Fibroblast of villous mesenchyme (primary cell): Measurements from ENCODE around the gene GXYLT1. TPM values are rescaled to one million over a fixed set of nuclear protein-coding genes. Genes with fewer than 3 reads are reported as not detected.

Experiments used
- DNase-seq: peaks from one replicate; pipeline ENCODE4 v3.0.0-alpha.2; 2010; ENCODE audit warnings: low read depth
- H3K4me3 ChIP-seq: 2 replicates; pipeline ENCODE4 v1.5.1; 2011; ENCODE audit warnings: low read depth, mild to moderate bottlenecking, low read length
- total RNA-seq: library from RNA; depleted of rRNA; stranded (reverse); fragments of >200 nt; gene quantifications from 2 replicates; pipeline ENCODE4 v1.2.3, GENCODE V29; 2012
- TF ChIP-seq, protein P1 (sequence below): IDR thresholded peaks from 2 replicates; pipeline ENCODE4 v1.5.1; 2012; ENCODE audit warnings: low read depth, mild to moderate bottlenecking, low read length; ENCODE audit not compliant: insufficient read depth

The GXYLT1 gene
- total RNA-seq, 1 donor: 22.0 TPM

DNA sequence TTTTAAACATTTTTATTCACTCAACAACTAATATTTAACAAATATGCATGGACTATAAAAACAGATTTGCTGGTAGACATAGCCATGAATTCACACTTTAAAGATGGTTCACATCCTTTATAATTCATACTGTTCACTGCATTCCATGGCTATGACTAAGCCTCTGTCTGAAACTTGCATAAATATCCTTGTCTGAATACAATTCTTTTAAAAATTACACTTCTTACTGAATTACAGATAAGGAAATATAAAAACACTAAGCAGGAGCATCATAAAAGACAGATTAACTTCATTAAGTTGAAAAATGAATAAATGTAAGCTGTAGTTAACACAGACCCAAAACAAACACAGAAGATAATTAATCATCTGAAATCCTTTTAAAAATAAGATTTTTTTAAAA lies 53.8 kb downstream of the GXYLT1 start:
- DNase-seq: peak; percentile 63
- TF ChIP-seq, protein P1, sequence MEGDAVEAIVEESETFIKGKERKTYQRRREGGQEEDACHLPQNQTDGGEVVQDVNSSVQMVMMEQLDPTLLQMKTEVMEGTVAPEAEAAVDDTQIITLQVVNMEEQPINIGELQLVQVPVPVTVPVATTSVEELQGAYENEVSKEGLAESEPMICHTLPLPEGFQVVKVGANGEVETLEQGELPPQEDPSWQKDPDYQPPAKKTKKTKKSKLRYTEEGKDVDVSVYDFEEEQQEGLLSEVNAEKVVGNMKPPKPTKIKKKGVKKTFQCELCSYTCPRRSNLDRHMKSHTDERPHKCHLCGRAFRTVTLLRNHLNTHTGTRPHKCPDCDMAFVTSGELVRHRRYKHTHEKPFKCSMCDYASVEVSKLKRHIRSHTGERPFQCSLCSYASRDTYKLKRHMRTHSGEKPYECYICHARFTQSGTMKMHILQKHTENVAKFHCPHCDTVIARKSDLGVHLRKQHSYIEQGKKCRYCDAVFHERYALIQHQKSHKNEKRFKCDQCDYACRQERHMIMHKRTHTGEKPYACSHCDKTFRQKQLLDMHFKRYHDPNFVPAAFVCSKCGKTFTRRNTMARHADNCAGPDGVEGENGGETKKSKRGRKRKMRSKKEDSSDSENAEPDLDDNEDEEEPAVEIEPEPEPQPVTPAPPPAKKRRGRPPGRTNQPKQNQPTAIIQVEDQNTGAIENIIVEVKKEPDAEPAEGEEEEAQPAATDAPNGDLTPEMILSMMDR: no peak
- H3K4me3 ChIP-seq: no peak overlapping the region

DNA sequence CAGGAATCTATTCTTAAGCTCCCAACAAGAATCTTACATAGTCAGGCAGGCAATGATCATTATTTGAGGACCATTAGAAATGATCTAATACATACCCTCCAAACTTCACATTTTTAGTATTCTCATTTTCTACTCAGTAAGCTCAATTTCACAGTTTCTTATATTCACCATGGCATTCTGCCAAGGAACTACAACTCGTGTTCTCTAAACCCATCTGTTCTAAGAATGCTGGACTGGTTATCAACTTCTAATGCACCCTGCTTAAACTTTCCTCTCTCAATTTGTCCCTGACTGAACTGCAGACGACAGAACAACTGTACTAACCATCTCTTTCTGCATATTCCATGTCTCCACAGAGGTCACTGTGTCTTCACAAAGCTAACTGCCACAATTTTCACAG lies 58.6 kb downstream of the GXYLT1 start:
- DNase-seq: peak; percentile 53
- TF ChIP-seq, protein P1: no peak
- no peak overlapping the region for H3K4me3 ChIP-seq

DNA sequence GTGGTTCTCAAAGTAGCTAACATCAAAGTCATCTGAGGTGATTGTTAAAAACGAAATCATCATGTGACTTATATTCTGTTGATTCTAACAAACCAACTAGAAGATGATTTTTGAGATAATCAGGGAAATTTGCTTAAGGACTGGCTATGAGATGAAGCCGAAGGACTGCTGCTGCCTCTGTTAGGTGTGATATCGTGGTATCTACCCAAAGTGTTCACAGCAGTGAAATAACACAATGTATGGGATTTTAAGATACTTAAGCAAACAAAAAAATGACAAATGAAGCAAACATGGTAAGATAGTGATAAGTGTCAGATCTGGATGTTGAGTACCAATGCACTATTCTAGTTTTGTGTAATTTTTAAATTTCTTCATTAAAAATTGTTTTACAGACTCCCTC lies 59.1 kb downstream of the GXYLT1 start:
- no peak overlapping the region for H3K4me3 ChIP-seq
- DNase-seq: no peak
- TF ChIP-seq, protein P1: no peak

DNA sequence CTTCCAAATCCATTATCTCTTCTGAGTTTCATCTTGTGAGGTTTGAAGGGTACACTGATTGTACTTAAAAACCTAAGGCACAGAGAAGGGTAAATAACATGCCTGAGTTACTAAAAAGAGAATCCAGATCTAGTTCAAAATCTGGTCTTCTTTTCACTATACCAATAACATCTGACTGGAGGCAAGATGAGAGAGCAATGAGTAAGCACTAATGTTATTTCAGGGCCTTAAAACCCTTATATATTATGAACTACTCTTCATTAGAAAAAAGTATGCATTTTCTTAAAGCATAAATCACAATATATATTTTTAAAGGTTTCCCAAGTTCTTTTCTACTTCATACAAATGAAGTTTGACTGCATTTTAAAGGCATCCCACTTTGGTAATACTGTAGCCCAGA lies 60.2 kb downstream of the GXYLT1 start:
- TF ChIP-seq, protein P1: no peak
- no peak overlapping the region for H3K4me3 ChIP-seq
- DNase-seq: no peak

DNA sequence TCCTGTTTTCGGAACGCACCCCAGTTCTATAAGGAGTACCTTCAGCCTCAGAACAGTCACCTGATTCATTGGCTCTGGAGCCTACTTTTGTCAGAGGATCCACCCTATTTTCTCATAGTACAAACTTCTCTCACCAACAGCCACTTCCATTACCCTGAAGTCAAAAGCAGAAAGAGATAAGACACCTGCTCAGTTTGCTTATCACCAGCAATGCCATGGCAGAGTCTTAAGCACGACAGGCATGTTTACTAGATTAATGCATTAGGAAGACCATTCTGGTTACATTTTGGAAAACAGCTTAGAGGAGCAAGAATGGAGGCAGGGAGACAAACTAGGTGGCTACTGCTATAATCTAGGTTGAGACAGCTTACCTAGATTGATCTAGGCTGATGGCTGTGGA lies 67.7 kb downstream of the GXYLT1 start:
- no peak overlapping the region for H3K4me3 ChIP-seq
- TF ChIP-seq, protein P1: no peak
- DNase-seq: no peak

DNA sequence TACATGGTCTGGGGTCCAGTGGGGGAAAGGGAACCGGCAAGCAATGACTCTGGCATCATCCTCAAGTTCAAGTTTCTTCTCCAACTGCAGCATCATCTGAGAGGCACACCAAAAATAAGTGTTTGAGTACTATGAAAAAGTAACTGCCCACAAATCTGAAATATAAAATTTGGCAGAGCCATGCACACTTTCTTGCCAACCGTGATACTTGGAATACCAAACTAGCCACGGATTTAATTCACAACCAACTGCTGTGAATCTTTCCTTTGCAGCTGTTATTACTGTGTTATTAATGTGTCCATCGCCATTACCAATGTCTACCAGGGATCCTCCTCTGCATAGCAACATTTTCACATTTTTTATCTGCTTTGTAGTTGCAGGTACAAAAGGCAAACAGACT lies 74.6 kb downstream of the GXYLT1 start:
- TF ChIP-seq, protein P1: no peak
- H3K4me3 ChIP-seq: no peak overlapping the region
- no peak for DNase-seq

DNA sequence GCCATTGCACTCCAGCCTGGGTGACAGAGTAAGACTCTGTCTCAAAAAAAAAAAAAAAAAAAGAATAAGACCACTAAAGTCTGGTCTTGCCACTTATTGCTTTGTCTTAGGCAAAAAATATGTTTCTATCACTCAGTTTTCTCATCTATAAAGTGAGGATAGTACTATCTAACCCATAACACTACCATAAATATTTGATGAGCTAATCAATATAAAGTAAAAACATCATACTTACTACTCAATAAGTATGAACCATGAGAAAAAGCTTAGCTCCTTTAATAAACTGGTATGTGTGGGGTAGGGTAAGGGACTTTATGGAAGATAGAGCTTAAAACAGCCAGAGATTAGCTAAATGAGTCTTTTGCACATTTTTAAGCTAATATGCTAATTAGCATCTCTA lies 85.5 kb downstream of the GXYLT1 start:
- no peak overlapping the region for H3K4me3 ChIP-seq
- DNase-seq: no peak
- TF ChIP-seq, protein P1: no peak
